Left colon (tissue), 2 donors: ENCODE measurements around the gene CSTPP1. TPM values are rescaled to one million over a fixed set of nuclear protein-coding genes. Genes with fewer than 3 reads are reported as not detected.
"Not testable (repeated sequence)": the region's sequence is repeated elsewhere in the genome, so short reads cannot be mapped to it uniquely, and the experiment has no call there.

ENCODE experiments used
- ATAC-seq: fragments of 200-7000 bp; cut with Tn5 transposase; one replicate; pipeline ENCODE4 v1.9.1; 2020; ENCODE audit warnings: mild to moderate bottlenecking, moderate library complexity
- DNase-seq, 2 donors: peaks; one replicate each; pipeline ENCODE4 v3.0.0-alpha.2; 2020
- intact Hi-C, 2 donors: fragments of 100-400 bp; cut with DNase I in 1 of 2; cut with micrococcal nuclease in 1 of 2; formaldehyde crosslinking; loops; one replicate each; pipeline versions ENCODE4 v1.11.2 to v1.14.0; 2022; cut with DNase I, micrococcal nuclease
- total RNA-seq, 2 donors: library from RNA; stranded (reverse); fragmentation: NEBNext Ultra II Directional; extraction: Animal tissue kit (Norgen Biotek cat#: 25700); gene quantifications; one replicate each; pipeline ENCODE4 v1.2.1, GENCODE V29; 2021
- donor health status: DM: no; HTN: no; CAD: no.
- donor health status: DM: yes; HTN: yes; CAD: no.

CSTPP1 gene
- total RNA-seq, 2 donors from 2014 or later = 27.7 to 34.8 TPM

DNA sequence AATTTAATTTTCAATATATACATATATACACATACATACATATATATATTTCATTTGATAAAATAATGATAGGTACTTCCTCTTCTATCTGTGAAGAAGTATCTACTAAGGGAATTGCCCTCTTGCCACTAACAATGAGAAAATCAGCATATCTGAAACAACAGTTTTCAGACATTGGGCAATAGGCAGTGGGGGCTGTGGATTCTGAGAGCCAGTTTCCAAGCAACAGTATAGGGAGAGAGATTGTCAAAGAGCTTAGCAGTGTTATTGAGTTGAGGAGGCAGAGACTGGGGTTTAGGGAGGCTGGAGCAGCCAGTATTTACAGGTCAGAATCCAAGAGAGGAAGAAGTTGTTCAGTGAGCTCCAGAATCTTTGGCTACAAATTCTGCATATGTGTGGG, 120.8 kb downstream of the CSTPP1 start:
- ATAC-seq (no peak), DNase-seq (no peak)
- intact Hi-C loops = no loop called here

DNA sequence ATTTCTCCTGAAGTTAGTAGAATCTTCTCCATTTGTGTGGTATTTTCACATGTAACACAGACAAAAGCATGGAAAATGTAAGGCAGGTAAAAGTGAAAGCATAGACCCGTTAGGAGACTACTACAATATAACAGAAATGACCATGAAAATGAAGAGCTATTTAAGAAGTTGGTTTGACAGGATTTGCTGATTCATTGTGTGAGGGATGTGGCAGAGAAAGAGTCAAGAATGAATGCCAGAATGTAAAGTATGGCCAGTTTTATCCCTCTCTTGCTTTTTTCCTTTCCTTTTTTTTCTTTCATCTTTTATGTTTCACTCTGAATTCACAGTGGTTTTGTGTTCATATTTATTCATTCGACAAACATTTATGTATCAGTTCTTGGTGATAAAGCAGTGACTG, 124.2 kb downstream of the CSTPP1 start:
- ATAC-seq = no peak
- intact Hi-C loops = no loop called here
- DNase-seq = no peak

DNA sequence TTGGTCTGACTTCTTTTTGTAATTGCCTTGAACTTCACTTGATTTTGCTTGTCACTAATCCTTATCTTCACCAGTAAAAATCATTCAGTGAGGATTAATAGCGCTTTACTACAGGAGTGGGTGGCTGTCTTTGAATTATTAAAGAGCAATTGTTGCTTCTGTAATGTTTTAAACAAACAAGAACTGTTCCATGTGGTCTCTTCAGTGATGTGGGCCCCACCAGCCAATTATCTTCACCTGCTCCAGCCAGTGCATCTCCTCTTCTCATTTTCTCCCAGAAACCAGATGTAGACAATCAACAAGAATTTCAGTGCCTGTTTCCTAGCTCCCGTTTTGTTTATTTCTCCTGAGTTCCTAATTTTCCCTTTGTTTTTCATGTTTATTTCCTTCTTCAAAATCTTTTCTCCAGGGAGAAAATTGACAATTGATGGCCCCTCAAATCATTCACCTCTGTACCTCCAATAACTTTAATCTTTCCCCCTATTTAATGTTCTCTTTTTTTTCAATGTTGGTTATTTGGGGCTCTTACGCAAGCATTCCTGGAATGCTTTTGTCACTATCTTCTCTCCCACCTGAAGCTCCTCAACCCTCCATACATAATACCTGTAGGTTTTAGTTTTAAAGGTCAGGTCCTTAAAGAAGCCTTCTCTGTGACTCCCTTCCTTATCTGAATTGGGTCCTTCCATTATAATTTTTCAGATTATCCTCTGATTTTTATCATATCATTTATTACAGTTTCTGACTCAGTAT, 125.0 kb downstream of the CSTPP1 start:
- ATAC-seq = no peak
- intact Hi-C loops = no loop called here
- no peak for DNase-seq

DNA sequence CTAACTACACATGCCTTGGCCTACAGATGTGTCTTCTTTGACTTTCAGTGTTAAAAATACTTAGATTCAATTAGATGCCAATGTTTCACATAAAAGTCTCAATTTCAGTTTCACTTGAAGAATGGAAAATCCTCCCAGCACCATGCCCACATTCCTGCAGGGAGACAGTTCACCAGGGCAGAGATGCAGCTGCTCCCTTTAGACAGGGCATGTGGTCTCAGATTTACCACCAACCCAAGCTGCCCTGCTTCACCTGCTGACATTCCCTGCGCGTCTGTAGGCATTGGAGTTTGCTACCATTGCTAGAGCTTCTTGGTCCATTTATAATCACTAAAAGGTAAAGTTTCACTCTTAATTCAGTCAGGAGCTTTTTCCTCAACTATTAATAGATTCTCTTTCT, 126.2 kb downstream of the CSTPP1 start:
- DNase-seq (no peak), ATAC-seq (no peak)
- intact Hi-C loops = no loop called here

DNA sequence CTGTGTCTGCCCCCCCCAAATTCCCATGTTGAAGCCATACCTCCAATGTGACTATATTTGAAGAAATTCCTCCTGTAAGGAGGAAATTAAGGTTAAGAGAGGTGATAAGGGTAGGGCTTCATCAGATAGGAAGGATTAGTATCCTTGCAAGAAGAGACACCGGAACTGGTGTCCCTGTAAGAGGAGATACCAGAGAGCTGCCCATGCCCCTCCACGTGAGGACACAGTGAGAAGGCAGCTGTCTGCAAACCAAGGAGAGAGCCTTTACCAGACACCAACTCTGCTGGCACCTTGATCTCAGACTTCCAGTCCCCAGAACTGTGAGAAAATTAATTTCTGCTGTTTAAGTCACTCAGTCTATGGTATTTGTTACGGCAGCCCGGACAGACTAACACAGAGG, 130.8 kb downstream of the CSTPP1 start:
- DNase-seq = no peak
- ATAC-seq = no peak
- intact Hi-C loops = no loop called here

DNA sequence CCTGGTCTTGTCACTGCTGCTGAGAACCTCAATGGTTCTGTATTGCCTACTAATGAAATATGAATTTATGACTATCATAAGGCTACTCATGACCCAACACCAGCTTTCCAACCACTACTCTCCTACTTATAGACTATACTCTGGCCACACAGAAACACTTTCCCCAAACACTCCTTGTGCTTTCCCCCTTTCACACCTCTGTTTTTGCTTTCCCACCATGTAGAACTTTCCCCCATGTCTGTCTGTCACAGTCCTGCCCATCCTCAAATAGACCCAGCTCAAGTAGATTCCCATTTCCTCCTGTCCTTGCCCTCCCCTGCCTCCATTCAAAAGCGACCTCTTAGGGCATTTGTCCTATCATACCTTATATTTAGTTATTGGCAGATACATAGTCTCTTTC, 134.2 kb downstream of the CSTPP1 start:
- ATAC-seq (no peak), DNase-seq (no peak)
- intact Hi-C loops = no loop called here

DNA sequence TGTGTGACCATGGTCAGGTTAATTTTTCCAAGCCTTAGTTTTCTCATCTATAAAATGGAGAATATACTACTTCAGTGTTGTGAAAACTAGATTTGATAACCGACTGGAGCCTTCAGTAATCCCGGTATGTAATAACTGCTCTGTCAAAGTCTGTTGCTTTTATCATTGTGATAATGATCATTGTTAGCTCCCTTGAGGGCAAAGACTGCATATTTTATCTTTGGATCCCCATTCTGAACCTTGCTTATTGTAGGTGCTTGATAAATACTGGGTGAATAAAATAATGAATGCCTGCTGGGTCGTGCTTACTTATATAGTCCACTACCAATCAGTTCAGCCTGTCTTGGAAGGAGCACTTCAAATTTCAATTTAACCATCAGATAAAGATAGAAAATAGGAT, 134.8 kb downstream of the CSTPP1 start:
- DNase-seq (no peak), ATAC-seq (no peak)
- intact Hi-C loops = no loop called here

DNA sequence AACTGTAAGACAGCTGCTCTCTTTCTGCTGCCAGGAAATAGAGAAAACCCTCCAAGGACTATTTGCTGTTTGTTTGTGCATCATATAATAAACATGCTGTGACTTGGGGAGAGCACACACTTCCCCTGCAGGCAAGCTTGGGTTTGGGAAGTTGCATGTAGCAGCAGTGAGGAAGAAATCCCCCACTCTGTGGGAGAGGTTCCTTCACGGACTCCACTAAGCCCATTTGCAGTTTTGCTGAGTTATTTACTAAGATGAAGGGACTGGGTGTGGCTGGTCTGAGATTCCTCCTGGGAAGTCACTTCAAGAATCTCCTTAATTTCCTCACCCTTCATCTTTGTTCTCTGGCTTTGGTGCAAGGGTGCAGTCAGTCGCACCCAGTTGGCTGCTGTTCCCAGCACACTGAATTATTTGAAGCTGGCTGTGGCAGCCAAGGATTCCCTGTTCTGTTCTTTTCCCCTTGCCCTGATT, 135.3 kb downstream of the CSTPP1 start:
- DNase-seq (no peak), ATAC-seq (no peak)
- intact Hi-C loops = no loop called here

DNA sequence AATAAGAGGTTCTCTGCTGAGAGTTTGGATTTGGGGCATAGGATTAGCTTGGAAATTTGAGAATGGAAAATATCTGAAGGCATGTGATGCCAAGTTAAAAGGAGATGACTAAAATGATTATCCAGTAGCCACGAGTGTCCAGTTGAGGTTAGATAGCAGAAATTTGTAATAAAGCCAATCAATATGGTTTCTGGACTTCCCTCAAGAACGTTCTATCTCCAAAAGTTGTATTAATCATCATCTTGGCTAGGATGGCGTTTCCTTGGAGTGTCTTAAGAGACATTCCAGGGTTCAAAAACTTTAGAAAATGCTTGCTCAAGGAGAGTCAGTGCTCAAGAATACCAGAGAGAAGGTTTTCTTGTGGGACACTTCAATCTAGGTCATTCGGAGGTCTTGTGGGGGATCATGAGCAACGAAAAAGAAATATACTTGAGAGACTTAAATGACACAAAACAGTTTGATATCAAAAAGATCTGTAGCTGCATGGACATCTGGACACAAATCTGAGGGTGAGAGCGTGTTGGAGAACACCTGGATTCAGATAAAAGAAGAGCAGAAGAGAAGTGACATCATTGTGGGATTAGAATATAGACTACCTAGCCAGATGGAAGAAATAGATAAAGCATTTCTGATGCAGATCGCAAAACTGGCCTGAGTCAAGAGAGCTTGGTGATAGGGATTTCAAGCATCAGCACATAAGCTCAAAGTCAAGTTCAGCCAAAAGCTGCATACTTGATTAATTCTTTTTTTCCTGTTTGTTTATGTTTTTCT, 142.4 kb downstream of the CSTPP1 start:
- intact Hi-C loops = no loop called here
- no peak for ATAC-seq
- DNase-seq = no peak

DNA sequence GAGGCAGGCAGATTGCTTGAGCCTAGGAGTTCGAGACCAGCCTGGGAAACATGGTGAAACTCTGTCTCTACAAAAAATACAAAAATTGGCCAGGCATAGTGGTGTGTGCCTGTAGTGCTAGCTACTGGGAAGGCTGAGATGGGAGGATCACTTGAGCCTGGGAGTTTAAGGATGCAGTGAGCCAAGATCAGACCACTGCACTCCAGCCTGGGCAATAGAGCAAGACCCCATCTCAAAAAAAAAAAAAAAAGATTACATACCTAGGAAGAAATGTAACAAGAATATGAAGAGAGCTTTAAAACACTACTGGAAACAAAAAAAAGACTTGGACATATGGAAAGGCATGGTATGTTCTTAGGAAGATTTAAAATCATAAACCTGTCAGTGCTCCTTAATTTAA, 144.2 kb downstream of the CSTPP1 start:
- ATAC-seq, intact Hi-C loops, DNase-seq: not testable (repeated sequence)

DNA sequence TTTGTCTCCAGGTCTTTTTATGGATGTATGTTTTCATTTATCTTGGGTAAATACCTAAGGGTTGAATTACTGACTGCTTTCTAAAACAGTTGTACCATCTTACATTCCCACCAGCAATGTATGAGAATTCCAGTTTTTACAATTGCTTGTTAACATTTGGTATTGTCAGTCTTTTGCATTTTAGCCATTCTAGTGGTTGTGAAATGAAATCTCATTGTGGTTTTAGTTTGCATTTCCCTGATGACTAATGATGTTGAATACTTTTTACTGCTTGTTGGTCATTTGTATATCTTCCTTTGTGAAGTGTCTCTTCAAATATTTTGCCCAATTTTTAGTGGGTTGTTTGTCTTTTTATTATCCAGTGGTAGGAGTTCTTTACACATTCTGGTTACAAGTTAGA, 147.4 kb downstream of the CSTPP1 start:
- intact Hi-C loops = no loop called here
- ATAC-seq (no peak), DNase-seq (no peak)

DNA sequence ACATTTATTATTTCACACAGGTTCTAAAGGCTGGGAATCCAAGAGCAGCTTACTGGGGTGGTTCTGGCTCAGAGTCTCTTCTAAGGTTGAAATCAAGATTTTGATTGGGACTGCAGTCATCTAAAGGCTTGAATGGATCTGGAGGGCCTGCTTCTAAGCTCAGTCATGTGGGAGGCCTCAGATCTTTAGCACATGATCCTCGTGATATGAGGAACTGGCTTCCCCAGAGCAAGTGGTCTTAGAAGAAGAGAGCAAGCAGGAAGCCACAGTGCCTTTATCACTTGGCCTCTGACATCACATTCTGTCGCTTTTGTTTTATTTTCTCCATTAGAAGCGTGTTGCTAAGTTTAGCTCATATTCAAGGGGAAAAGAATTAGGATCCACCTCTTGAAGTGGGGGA, 151.2 kb downstream of the CSTPP1 start:
- ATAC-seq = no peak
- DNase-seq = no peak
- intact Hi-C loops = no loop called here

DNA sequence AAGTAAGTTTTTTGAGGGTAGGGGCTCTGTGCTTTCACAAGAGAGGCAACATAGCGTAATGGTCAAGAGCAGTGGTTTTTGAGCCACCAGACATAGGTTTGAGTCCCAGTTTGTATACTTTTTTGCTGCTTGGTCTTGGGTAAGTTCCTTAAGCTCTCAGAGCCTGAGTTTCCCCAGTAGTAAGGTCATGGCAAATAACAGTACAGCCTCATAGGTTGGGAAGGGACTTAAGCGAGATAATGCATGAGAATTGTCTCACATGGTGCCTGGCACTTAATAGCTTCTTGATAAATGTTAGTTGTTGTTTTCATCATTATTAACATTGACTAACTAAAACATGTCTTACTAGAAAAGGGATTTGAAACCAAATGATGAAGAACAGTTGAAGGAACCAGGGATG, 157.0 kb downstream of the CSTPP1 start:
- DNase-seq = no peak
- intact Hi-C loops = no loop called here
- no peak for ATAC-seq

DNA sequence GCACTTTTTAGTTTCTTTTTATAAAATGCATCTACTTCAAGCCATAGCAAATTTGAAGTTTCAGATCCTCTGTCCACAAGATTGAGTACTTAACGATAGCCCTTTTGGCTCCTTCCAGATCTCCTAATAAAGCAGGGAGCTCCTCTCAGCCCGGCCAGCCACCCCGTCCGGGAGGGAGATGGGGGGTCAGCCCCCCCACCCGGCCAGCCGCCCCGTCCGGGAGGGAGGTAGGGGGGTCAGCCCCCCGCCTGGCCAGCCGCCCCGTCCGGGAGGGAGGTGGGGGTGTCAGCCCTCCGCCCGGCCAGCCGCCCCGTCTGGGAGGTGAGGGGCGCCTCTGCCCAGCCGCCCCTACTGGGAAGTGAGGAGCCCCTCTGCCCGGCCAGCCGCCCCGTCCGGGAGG, 160.3 kb downstream of the CSTPP1 start:
- ATAC-seq, DNase-seq, intact Hi-C loops: not testable (repeated sequence)

DNA sequence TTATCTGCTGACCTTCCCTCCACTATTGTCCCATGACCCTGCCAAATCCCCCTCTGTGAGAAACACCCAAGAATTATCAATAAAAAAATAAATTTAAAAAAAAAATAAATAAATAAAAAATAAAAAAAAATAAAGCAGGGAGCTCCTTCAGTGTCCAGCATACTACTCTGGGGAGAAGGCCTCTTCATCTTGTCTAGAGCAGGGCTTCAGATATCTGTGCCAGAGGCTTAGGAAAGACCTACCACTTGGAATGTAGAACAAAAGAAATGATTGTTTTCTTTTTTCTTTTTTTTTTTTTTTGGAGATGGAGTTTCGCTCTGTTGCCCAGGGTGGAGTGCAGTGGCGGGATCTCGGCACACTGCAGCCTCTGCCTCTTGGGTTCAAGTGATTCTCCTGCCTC, 161.7 kb downstream of the CSTPP1 start:
- intact Hi-C loops, DNase-seq, ATAC-seq: not testable (repeated sequence)

DNA sequence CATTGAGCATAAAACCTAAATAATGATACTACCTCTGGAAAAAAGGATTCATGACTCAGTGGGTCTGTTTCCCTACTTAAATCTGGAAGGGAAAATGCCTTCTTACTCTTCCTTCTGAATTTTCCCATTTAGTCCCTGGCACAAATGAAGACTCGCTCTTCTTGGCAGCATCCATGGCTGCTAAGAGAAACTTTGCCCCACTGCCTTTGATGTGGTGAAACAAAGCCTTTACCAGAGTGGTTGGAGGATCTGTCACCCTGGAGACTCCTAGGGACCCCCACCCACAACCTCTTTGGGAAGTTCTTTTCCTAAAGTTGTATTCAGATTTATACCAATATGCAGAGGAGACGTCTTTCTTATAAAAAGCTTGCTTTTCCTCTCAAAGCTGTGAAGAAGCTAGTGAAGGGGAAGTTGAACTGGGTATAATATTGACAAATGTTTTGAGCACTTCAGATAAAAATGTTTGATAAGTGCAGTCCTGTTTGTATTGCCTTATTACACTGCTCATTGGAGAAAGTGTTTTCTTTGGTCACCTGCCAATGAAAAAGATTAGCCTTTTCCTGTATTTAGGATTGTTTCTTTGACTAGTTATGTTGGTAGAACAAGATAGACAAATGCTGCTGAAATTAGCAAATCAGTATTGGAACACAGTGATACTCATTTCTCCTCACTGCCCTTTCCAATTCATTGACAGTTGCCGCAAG, 162.8 kb downstream of the CSTPP1 start:
- DNase-seq = no peak
- intact Hi-C loops = no loop called here
- ATAC-seq = peak; percentile 89

DNA sequence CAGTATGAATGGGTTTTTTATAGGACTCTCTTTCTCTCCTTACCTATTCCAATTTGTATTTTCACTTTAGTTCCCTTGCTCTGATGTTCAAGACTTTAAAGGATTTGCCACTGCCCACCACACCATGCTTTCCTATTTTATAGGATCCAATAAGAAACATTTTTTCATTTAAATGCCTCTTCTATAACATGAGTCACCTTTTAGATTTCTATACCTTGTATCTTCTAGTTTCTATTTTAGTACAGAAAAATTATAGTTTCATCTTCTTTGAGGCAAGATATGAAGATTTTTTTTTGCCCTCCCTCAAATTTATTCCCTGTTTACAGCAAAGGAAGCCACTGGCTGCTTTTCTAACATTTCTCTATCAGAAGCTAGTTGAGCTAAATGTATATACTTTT, 163.4 kb downstream of the CSTPP1 start:
- ATAC-seq (no peak), DNase-seq (no peak)
- intact Hi-C loops = no loop called here

DNA sequence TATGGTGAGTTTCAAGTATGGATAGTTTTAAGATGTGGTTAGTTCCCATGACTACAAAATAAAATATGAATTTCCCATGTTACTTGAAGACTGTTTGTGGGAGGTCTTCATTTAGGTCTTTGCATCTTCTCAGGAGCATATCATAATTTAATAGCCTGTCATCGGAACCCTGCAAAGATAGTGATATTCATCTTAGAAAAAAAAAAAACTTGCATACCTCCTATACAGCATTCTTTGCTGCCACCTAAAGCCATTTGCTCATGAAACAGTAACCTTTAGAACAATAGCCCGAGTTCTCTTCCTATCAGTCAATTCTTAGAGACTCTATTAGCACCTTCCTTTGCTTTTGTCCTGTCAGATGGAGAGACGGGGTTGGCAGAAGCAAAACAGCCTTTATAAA, 164.8 kb downstream of the CSTPP1 start:
- DNase-seq = no peak
- intact Hi-C loops = no loop called here
- no peak for ATAC-seq

DNA sequence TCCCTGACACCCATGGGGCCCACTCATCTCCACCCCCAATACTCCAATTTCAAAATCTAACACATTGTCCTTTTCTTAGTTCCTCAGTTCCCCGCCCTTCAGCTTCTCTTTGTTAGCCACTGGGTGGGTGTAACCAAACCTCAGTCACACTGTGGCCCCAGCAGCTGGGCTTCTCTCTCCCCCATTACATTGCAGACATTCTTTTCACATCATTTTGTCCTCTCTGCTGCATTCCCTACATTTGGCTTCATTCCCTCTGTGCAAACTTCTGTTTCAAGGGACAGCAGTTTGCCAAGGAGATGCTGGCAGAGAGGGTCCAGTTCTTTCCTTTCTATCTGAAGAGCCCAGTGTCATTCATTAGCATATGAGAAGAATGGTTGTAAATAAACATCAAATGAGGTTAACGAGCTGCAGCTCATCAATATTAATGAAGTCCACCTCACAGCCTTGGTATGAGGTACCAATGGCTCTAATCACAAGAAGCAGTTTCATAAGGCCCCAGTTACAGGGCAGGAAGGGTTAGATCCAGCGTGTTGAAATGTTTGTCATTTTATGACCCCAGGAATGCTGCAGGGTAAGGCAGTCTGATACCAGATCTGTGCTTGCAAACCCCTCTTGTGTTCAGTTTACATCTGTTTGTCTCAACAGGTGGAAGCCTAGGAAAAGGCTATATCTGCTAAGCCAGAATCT, 167.8 kb downstream of the CSTPP1 start:
- no peak for ATAC-seq
- no peak for DNase-seq
- intact Hi-C loops = no loop called here
